HG02588 (cell line): ENCODE results near the gene TIAM2.

ENCODE experiments used
- ATAC-seq: cut with Tn5 transposase; IDR thresholded peaks from one replicate; pipeline ENCODE4 v1.9.1; 2021; ENCODE audit warnings: mild to moderate bottlenecking, moderate library complexity; ENCODE audit not compliant: unreplicated experiment

The TIAM2 gene

DNA sequence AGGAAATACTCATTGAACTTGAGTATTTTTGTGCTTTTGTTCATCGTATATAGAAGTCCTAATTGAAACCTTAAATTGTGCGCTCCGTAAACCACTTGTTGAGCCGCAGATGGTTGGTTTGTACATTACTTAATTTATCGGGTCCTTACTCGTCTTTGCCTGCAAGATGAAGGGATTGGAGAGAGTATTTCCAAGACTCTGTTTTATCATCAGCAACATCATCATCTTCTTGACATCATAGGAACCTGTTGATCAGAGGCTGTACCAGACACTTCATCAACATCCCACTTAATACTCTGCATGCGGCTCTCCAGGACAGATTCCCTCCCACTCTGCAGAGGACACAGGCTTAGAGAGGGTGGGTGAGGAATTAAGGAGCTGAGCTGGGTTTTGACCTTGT lies 28.6 kb downstream of the TIAM2 start:
- no peak for ATAC-seq

- ATAC-seq = no peak
Observed at GRCh38 chr6:155024391-155025027, 29.4 kb downstream of the TIAM2 start.

GRCh38 chr6:155026022-155026705 lies 31.0 kb downstream of the TIAM2 start:
- ATAC-seq = no peak

DNA sequence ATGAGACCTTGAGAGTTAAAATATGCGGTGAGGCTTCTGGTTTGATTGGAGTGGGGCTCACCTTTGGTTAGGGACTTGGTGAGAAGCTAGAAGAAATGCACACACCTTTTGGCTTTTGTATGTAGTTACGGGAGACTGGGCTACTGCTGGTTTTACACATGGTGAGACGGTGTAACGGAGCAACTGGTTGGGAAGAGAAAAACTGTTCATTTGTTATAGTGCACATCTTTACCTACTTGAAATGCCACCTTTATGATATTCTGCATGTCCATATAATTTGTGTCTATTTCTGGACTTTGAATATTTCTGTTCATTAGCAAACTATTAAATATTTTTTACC lies 31.6 kb downstream of the TIAM2 start:
- ATAC-seq = no peak

- no peak for ATAC-seq
Observed at GRCh38 chr6:155030148-155030720, 35.1 kb downstream of the TIAM2 start.

DNA sequence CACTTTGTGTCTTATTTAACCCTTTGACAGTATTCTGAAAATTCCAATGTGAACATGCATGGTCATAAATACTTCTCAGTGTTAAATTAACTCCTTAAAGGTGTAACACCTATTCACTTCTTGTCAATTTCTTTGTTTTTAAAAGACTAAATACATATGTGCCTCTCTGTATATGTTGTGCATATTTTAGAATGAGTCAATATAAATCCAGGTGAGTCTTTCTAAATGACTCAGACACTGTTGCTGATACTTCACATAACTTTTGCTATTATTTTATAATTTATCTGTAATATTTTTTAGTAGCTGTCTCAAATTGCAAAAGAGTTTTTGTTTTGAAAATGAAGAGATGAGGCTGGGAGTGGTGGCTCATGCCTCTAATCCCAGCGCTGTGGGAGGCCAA lies 36.0 kb downstream of the TIAM2 start:
- ATAC-seq = no peak

DNA sequence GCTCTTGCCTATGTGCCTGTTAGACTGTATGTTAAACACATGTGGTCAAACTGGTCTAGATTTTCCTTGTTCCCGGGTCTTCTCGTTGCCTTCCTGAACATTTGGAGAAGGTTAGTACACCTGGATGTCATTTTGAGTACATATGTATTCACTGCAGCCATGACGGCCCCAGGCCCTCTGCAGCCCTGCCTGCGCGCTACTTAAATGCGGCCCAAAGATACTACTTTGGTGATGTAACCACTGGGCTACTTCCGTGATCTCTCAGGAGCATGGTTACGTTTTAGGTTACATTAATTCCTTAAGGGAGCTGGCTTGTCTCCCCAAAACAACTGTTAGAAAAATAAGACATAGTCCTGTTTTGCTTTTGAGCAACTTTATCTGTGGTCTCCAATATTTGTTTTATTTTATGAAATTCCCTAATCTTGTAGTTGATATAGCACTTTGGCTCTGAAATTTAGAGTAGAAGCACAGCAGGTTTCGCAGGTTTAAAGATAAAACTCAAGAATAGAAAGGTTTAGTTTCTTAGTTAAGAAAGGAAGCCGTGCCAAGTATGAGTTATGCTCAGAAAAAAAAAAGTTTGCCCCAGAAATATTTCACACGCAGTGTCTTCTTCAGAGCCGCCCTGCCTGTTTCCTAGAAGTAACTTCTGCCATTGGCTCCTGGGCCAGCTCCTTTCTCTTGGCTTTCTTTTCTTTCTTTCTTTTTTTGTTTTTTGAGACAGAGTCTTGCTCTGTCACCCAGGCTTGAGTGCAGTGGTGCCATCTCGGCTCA lies 38.1 kb downstream of the TIAM2 start:
- ATAC-seq = no peak

- no peak for ATAC-seq
Observed at GRCh38 chr6:155036907-155037306, 41.8 kb downstream of the TIAM2 start.

DNA sequence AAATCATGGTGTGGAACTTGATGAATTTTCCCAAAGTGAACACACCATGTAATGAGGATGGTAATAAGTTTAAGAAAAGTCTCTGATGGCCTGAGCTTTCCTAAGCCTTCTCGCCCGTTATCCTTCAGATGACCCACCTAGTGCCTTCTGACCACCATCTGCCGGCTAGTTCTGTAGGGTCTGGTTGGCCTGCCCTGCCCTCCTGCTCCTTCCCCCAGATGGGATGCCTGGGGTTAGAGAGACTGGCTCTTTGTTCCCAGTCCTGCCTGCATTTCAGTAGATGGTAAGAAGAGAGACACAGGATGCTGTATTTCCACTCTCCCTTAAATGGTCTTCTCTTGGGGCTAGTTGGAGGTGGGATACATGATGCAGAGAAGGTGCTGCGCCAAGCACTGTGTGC lies 43.0 kb downstream of the TIAM2 start:
- ATAC-seq = no peak

DNA sequence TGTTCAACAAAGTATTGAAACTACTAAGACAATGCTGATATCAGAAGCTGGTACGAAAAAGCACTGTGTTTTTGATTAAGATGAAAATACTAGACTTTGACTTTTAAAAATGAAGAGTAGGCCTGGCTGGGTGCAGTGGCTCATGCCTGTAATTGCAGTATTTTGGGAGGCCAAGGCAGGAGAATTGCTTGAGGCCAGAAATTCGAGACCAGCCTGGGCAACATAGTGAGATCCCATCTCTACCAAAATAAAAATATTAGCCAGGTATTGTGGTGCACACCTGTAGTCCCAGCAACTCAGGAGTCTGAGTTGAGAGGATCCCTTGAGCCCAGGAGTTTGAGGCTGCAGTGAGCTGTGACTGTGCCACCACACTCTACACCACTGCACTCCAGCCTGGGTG lies 43.4 kb downstream of the TIAM2 start:
- no peak for ATAC-seq

DNA sequence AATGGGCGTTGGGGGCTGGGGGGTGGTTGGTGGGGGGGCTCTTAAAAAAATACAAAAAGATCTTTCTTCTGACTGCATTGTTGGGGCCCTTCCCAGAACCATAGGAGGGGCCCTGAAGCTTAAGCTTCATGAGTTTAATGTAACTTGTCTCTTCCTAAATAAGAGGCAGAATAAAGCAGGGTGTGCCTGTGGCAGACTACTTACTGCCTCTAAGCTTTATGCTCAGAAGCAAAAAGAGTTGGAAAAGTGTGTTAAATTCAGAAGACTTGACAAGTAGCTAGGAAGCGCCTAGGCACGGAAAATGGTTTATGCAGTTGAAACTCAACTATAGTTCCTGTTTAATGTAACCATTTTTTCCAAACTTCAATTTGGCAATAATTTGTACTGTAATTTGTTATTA lies 44.5 kb downstream of the TIAM2 start:
- no peak for ATAC-seq

GRCh38 chr6:155040154-155040553 lies 45.0 kb downstream of the TIAM2 start:
- ATAC-seq = no peak

DNA sequence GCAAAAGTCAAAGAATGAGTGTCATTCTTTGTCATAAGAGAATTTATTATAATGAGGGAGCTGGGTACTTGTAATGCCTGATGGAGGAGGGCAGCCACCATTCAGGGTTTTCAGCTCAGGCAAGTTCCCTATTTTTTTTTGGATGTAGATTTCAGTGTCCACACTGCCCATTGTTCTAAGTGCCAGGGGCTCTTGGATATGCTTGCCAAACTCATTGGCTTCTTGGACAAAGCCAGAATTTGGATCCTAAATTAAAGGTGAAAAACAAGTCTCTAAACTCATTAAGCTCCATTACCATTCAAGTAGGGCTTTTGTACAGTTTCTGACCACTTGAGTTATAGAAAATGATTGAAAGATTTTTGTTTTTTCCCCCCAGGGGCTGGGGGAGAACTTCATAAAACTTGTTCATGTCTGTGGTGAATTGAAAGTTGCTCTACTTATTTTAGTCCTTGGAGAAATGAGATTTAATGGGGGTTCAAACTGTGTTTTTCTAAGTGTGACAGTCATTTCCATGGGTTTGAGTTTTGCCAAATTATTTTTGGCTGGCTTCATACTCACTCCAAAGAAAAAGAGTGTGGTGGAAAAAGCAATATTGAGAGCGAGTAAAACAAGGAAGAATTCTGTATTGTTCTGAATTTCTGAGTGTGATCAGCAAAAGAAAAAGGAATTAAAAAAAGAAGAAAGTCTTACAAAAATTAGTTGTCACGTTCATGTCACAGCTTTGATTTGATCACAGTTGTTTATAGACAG lies 46.0 kb downstream of the TIAM2 start:
- ATAC-seq = no peak

DNA sequence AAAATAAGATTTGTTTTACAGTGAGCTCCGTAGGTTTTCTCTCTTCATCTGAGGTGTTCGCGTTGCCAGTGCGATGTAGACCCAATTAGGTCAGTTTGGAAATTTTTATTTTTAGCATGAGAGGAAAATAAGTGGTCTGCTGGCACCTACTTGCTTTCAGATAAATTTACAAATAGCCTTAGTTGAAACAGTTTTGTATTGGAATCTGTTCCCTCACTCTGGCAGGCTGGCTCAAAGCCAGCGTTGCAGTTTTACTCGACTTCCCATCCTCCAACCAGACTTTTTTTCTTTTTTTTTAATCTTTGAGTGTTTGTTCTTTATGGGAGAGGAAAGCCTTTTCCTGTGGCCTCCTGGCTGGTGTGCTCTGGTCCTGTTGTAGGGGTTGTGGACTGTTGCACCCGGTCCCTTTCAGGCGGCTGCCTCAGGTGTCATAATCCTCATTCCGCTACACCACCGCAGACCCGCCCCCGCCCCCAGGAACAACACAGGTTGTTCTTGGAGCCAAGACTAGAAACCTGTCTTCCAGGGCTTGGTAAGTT lies 46.7 kb downstream of the TIAM2 start:
- ATAC-seq = no peak

GRCh38 chr6:155042983-155043382 lies 47.9 kb downstream of the TIAM2 start:
- no peak for ATAC-seq

DNA sequence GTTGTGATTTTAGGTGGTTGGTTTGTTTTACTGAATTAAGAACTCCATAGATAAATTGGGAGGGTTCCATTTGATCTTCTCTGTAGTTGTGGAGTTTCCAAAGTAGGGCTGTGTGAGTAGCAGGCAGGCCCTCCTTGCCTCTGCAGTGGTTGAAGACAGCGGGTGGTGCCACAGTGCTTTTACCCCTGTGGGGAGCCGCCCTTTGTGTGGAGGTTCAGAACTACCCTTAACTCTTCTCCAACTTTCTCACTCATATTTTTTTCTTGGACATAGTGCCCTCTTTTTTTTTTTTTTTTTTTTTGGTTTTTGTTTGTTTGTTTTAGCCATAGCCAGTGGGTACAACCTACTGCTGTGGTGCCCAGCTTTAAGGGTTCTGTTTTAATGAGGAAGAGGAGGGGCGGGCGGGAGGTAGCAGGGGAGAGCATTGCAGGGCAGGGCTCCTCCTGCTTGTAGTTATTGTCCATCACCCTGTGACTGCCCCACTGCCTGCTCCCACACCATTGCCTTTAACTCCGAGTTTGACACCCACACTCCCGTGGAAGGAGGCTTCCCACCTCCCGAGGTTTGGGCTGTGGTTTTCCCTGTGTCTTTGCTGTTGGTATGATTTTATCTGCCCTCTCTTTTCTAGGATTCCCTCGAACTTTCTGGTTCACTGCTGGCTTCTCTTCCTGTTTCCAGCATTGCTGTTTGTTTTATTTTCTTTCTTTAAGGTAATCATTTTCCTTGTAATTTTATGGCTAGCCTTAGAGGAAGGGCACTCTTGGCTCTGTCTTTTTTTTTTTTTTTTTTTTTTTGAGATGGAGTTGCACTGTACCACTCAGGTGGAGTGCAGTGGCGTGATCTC lies 50.7 kb downstream of the TIAM2 start:
- no peak for ATAC-seq

DNA sequence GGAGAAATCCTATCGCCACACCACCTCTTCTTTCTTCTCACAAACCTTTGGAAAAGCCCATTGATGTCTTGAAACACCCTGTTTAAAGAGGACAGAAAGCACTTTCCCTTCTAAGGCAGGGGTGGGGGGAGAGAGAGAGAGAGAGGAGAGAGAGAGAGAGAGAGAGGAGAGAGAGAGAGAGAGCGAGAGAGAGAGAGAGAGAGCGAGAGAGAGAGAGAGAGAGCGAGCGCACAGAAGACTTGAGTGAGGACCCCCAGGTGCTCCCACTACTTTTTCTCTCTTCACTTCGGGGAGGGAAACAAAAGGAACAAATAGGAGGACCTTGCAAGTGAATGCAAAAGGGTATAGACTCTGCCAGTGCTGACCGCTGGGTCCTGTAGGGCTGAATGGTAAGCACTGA lies 52.4 kb downstream of the TIAM2 start:
- no peak for ATAC-seq

GRCh38 chr6:155050311-155050710 lies 55.2 kb downstream of the TIAM2 start:
- ATAC-seq = peak; percentile 82

DNA sequence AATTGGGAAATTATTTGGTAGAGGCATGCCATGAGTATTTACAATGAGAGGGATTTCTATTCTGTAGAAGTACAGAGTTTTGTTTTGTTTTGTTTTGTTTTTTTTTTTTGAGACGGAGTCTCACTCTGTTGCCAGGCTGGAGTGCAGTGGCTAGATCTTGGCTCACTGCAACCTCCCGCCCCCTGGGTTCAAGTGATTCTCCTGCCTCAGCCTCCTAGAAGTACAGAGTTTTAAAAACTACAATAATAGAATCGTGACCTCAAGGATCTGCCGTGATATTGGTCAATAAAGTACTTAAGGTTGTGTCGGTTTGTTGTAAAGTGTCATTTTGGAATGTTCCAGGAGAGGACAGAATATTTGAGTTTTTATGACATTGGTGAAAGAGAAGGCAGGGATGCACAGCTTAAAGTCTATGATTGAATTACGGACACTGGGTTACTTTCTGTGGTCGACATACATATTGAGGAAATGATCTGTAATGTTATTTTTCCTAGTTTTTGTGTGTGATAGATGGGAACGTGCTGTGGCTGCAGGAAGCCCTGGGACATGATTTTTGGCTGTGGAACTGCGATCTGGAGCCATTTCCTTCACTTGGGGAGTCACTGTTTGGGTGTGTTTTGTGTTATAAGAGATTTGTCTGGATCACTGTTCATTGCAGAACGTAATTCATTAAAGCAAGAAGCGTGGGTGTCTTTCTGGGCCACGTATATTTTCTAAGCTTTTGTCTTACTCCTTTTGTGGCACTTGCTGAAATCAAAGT lies 59.6 kb downstream of the TIAM2 start:
- ATAC-seq = no peak
